IMR-90 (cell line): ENCODE results near the gene CYGB. TPM values are rescaled to one million over a fixed set of nuclear protein-coding genes. Genes with fewer than 3 reads are reported as not detected.

Experiments used
- ATAC-seq: fragments of 200-7000 bp; cut with Tn5 transposase; 2 replicates; pipeline ENCODE4 v1.9.1; 2020; ENCODE audit warnings: low read depth, mild to moderate bottlenecking, moderate library complexity
- BruUV-seq: library from RNA; stranded (reverse); fragments of 400-500 nt; replicated peaks from 2 replicates; lab custom pipeline; 2021; lab: Mats Ljungman, UMichigan
- CTCF ChIA-PET: fragments of 300-600 bp; formaldehyde crosslinking; extraction: SDS; loops from one replicate; lab custom pipeline; 2021; ENCODE audit warnings: antibody characterized with exemption; lab: Yijun Ruan, JAX
- POLR2A ChIA-PET: fragments of 300-600 bp; sonication (Branson Sonifier 250); formaldehyde crosslinking; loops from one replicate; lab custom pipeline; 2022; ENCODE audit warnings: antibody characterized with exemption; ENCODE audit not compliant: unreplicated experiment; lab: Charles Lee
- DNase-seq: peaks from one replicate; pipeline ENCODE4 v3.0.0; 2013
- H2AFZ ChIP-seq: replicated peaks from 2 replicates; pipeline ENCODE3; 2013; ENCODE audit warnings: low read length, mild to moderate bottlenecking; ENCODE audit not compliant: poor library complexity
- H2AK5ac ChIP-seq: 2 replicates; pipeline ENCODE4 v1.6.1; 2013; ENCODE audit warnings: low read depth, low read length, inconsistent platforms
- H2AK9ac ChIP-seq: replicated peaks from 2 replicates; pipeline ENCODE3; 2013; ENCODE audit warnings: mild to moderate bottlenecking, low read depth, low read length, moderate library complexity; ENCODE audit not compliant: poor library complexity
- H2BK120ac ChIP-seq: 2 replicates; pipeline ENCODE4 v1.6.1; 2013; ENCODE audit warnings: low read depth, low read length, inconsistent platforms
- H2BK15ac ChIP-seq: 3 replicates; pipeline ENCODE4 v1.6.1; 2013; ENCODE audit warnings: low read depth, low read length, inconsistent platforms
- H2BK20ac ChIP-seq: 2 replicates; pipeline ENCODE4 v1.6.1; 2013; ENCODE audit warnings: low read depth, mild to moderate bottlenecking, inconsistent platforms, low read length, moderate library complexity
- H2BK5ac ChIP-seq: 2 replicates; pipeline ENCODE4 v1.6.1; 2013; ENCODE audit warnings: mild to moderate bottlenecking, low read depth, low read length, inconsistent platforms; ENCODE audit not compliant: poor library complexity, severe bottlenecking
- H3K14ac ChIP-seq: replicated peaks from 2 replicates; pipeline ENCODE4 v1.6.1; 2013; ENCODE audit warnings: low read depth, low read length, inconsistent platforms
- H3K18ac ChIP-seq: 2 replicates; pipeline ENCODE4 v1.6.1; 2013; ENCODE audit warnings: low read depth, low read length, control low read depth
- H3K23ac ChIP-seq: 2 replicates; pipeline ENCODE4 v1.6.1; 2013; ENCODE audit warnings: low read depth, low read length, inconsistent platforms
- H3K27ac ChIP-seq: 2 replicates; pipeline ENCODE4 v1.5.1; 2013; ENCODE audit warnings: mild to moderate bottlenecking, control low read depth, low read length; ENCODE audit not compliant: insufficient read depth
- H3K27me3 ChIP-seq: 2 replicates; pipeline ENCODE4 v1.6.1; 2013; ENCODE audit warnings: low read length; ENCODE audit not compliant: control insufficient read depth, insufficient read depth
- H3K36me3 ChIP-seq: 2 replicates; pipeline ENCODE4 v1.6.1; 2013; ENCODE audit warnings: low read length, mixed read lengths; ENCODE audit not compliant: control insufficient read depth, insufficient read depth
- H3K4ac ChIP-seq: 2 replicates; pipeline ENCODE4 v1.6.1; 2013; ENCODE audit warnings: low read depth, low read length, inconsistent platforms
- H3K4me1 ChIP-seq: 2 replicates; pipeline ENCODE4 v1.6.1; 2013; ENCODE audit warnings: low read length, mixed read lengths; ENCODE audit not compliant: control insufficient read depth, insufficient read depth
- H3K4me2 ChIP-seq: 2 replicates; pipeline ENCODE4 v1.6.1; 2013; ENCODE audit warnings: low read depth, mild to moderate bottlenecking, control low read depth, low read length, moderate library complexity
- H3K4me3 ChIP-seq: 2 replicates; pipeline ENCODE4 v1.5.1; 2013; ENCODE audit warnings: low read depth, mild to moderate bottlenecking, control low read depth, low read length, moderate library complexity; ENCODE audit not compliant: insufficient read depth
- H3K56ac ChIP-seq: 2 replicates; pipeline ENCODE4 v1.6.1; 2013; ENCODE audit warnings: low read length, inconsistent platforms; ENCODE audit not compliant: insufficient read depth; ENCODE audit errors: extremely low read depth
- H3K79me1 ChIP-seq, 2 experiments: 2 replicates each; pipeline ENCODE4 v1.6.1; 2013; ENCODE audit warnings: low read length in 2 of 2, inconsistent platforms in 1 of 2, low read depth in 1 of 2
- H3K9ac ChIP-seq: 2 replicates; pipeline ENCODE4 v1.6.1; 2013; ENCODE audit warnings: low read depth, low read length, control low read depth
- H3K9me1 ChIP-seq: 2 replicates; pipeline ENCODE4 v1.6.1; 2013; ENCODE audit warnings: low read length, inconsistent platforms; ENCODE audit not compliant: insufficient read depth
- H3K9me3 ChIP-seq: 2 replicates; pipeline ENCODE4 v1.6.1; 2013; ENCODE audit warnings: low read length; ENCODE audit not compliant: control insufficient read depth, insufficient read depth
- H4K20me1 ChIP-seq: 2 replicates; pipeline ENCODE4 v1.6.1; 2013; ENCODE audit warnings: low read length, inconsistent platforms; ENCODE audit not compliant: insufficient read depth
- H4K5ac ChIP-seq: 2 replicates; pipeline ENCODE4 v1.6.1; 2013; ENCODE audit warnings: mild to moderate bottlenecking, low read depth, low read length, control low read depth
- H4K8ac ChIP-seq, 2 experiments: 2 replicates each; pipeline ENCODE4 v1.6.1; 2013; ENCODE audit warnings: low read depth in 2 of 2, low read length in 2 of 2, control low read depth in 1 of 2, inconsistent platforms in 1 of 2
- H4K91ac ChIP-seq: 2 replicates; pipeline ENCODE4 v1.6.1; 2013; ENCODE audit warnings: low read depth, low read length, inconsistent platforms; ENCODE audit not compliant: insufficient read depth
- CTCF ChIP-seq: conservative IDR thresholded peaks from 2 replicates; pipeline ENCODE4 v1.5.1; 2012; ENCODE audit warnings: mild to moderate bottlenecking, low read depth, low read length, improper control_type of control experiment
- FOS ChIP-seq: fragments of 150-350 bp; IDR thresholded peaks from 2 replicates; pipeline ENCODE4 v1.6.1; 2016; ENCODE audit warnings: low read depth, low read length
- MAFK ChIP-seq: IDR thresholded peaks from 2 replicates; pipeline ENCODE4 v1.6.1; 2012; ENCODE audit warnings: low read depth, low read length, improper control_type of control experiment
- MAZ ChIP-seq: IDR thresholded peaks from 2 replicates; pipeline ENCODE4 v1.6.1; 2012; ENCODE audit warnings: low read depth, mild to moderate bottlenecking, low read length, improper control_type of control experiment, moderate library complexity, borderline replicate concordance
- MXI1 ChIP-seq: IDR thresholded peaks from 2 replicates; pipeline ENCODE4 v1.6.1; 2012; ENCODE audit warnings: low read depth, mild to moderate bottlenecking, low read length, moderate library complexity, borderline replicate concordance
- USF2 ChIP-seq: fragments of 150-350 bp; IDR thresholded peaks from 2 replicates; pipeline ENCODE4 v1.6.1; 2017; ENCODE audit warnings: mild to moderate bottlenecking, antibody characterized with exemption, low read length, low read depth
- whole genome bisulfite sequencing, 2 experiments: methylation state at CpG; one replicate each; pipeline versions ENCODE4 v1.1.5 to v1.1.7; 2013; ENCODE audit warnings: missing lambda C conversion rate in 2 of 2; ENCODE audit not compliant: insufficient read length in 1 of 2; ENCODE audit errors: extremely low coverage in 2 of 2; 5-methylcytosine and 5-hydroxymethylcytosine counted together
- dilution Hi-C: fragments of 300-500 bp; cut with HindIII; formaldehyde crosslinking; loops from one replicate; pipeline ENCODE4 v1.14.3; 2018; ENCODE audit warnings: low sequenced_read_pairs; ENCODE audit not compliant: unreplicated experiment
- in situ Hi-C: fragments of 300-500 bp; cut with MboI; formaldehyde crosslinking; loops from 3 replicates; pipeline ENCODE4 v1.14.3; 2019; ENCODE audit warnings: low sequenced_read_pairs, inconsistent platforms, mixed read lengths
- intact Hi-C: fragments of 100-400 bp; cut with micrococcal nuclease; formaldehyde crosslinking; loops from 2 replicates; pipeline ENCODE4 v1.10.0; 2022
- polyA plus RNA-seq, 3 experiments: library from polyadenylated mRNA; depleted of rRNA; stranded (reverse); fragments of >200 nt; gene quantifications; 2 replicates each; pipeline ENCODE4 v1.2.3, GENCODE V29; 2012; ENCODE audit warnings: low replicate concordance in 1 of 3
- total RNA-seq: library from RNA; depleted of rRNA; stranded (reverse); fragments of >200 nt; gene quantifications from 2 replicates; pipeline ENCODE4 v1.2.3, GENCODE V29; 2012

CYGB gene
- total and polyA plus RNA-seq, 2 of the 4 experiments (the other 2 are of a cell fraction) = 1.3 to 2.9 TPM

- peak overlapping the region; percentile 91 for H2BK20ac ChIP-seq
- H3K4ac ChIP-seq = peak overlapping the region; percentile 94
- peak overlapping the region; percentile 89 for H2BK120ac ChIP-seq
- intact Hi-C loops = no loop called here
- H3K4me3 ChIP-seq = no peak overlapping the region
- DNase-seq = peak; percentile 80
- TF ChIP-seq MAFK (no peak), USF2 (peak; percentile 8; the same call in 1 of the 2 replicates), MAZ (peak; percentile 65), CTCF (no peak; the same call in 1 of the 2 replicates), FOS (peak; percentile 43; the same call in 1 of the 2 replicates), MXI1 (no peak)
- H2AK9ac ChIP-seq = peak overlapping the region; percentile 88
- in situ Hi-C loops = no loop called here
- peak overlapping the region; percentile 78 to 88; a peak in 1 of 4 replicates for H4K8ac ChIP-seq
- no CpG with 5 or more reads among the region's 26 CpGs for WGBS, 2 experiments
- H2AK5ac ChIP-seq = peak overlapping the region; percentile 91
- POLR2A ChIA-PET = interaction anchor here (1.1 kb wide), 1 partner anchor 18 kb away, joined by 3 read pairs; no protein-coding TSS in a partner anchor
- peak overlapping the region; percentile 40 for H4K5ac ChIP-seq
- peaks cover 25% of the 10 kb centered on the region for H3K9me1 ChIP-seq
- no peaks in the 10 kb centered on the region for H3K27me3 ChIP-seq
- CTCF ChIA-PET = interaction anchor here (0.6 to 2.0 kb wide), 2 partner anchors 9 to 97 kb away, joined by 3 to 6 read pairs; no protein-coding TSS in a partner anchor
- BruUV-seq = no TSS peak
- H3K4me1 ChIP-seq = peaks cover 52% of the 10 kb centered on the region
- peak overlapping the region; percentile 30 for H3K18ac ChIP-seq
- dilution Hi-C loops = no loop called here
- no peak overlapping the region for H3K9ac ChIP-seq
- peak overlapping the region; percentile 61 for H2BK5ac ChIP-seq
- H3K27ac ChIP-seq = peak overlapping the region; percentile 31
- H4K20me1 ChIP-seq = 0 out of 2 replicates have a peak, but pooled peaks cover 2% of the 10 kb centered on the region
- H3K4me2 ChIP-seq = peak overlapping the region; percentile 9; the same call in 1 of the 2 replicates
- peaks cover 7% of the 10 kb centered on the region; the same call in 1 of the 2 replicates for H3K36me3 ChIP-seq
- peak; percentile 30; the same call in 1 of the 2 replicates for ATAC-seq
- peaks cover 0 to 23% of the 10 kb centered on the region in 2 experiments; a peak in 1 of 4 replicates for H3K79me1 ChIP-seq
- H3K9me3 ChIP-seq = no peaks in the 10 kb centered on the region
- H4K91ac ChIP-seq = peak overlapping the region; percentile 63
- no peak overlapping the region for H3K23ac ChIP-seq
- H3K56ac ChIP-seq = no peak overlapping the region
- H2BK15ac ChIP-seq = peak overlapping the region; percentile 99; the same call in 2 of the 3 replicates
- H2AFZ ChIP-seq = peak overlapping the region; percentile 88
- H3K14ac ChIP-seq = peak overlapping the region; percentile 69
Observed at GRCh38 chr17:76527430-76528111, 9.9 kb downstream of the CYGB start.
